Cardiac muscle cell (in vitro differentiated cells and primary cell): Measurements from ENCODE around the gene BBS10. TPM values are rescaled to one million over a fixed set of nuclear protein-coding genes. Genes with fewer than 3 reads are reported as not detected.

ENCODE experiments used
- DNase-seq, 2 donors: peaks; one replicate each; pipeline versions ENCODE4 v3.0.0 to v3.0.0-alpha.2; 2010 to 2017; ENCODE audit warnings: low read depth in 1 of 2, low spot score in 1 of 2
- H3K27ac ChIP-seq: fragments of 200-600 bp; sonication (generic); 2 replicates; pipeline ENCODE4 v1.5.1; 2016
- H3K27me3 ChIP-seq: fragments of 200-600 bp; sonication (generic); 2 replicates; pipeline ENCODE4 v1.6.0; 2016; ENCODE audit warnings: control low read depth
- H3K36me3 ChIP-seq: fragments of 200-600 bp; sonication (generic); 2 replicates; pipeline ENCODE4 v1.5.1; 2016; ENCODE audit warnings: control low read depth
- H3K4me1 ChIP-seq: fragments of 200-600 bp; sonication (generic); 2 replicates; pipeline ENCODE4 v1.8.1; 2017; ENCODE audit warnings: low read depth, mild to moderate bottlenecking, mixed run types
- H3K4me3 ChIP-seq: fragments of 200-600 bp; sonication (generic); 2 replicates; pipeline ENCODE4 v1.5.1; 2016; ENCODE audit warnings: mild to moderate bottlenecking
- H3K9me3 ChIP-seq: fragments of 200-600 bp; sonication (generic); 2 replicates; pipeline ENCODE4 v1.5.1; 2017; ENCODE audit warnings: low read depth, mild to moderate bottlenecking, control low read depth
- polyA plus RNA-seq: library from polyadenylated mRNA; unstranded; fragments of >200 nt; fragmentation: Nextera tagmentation; extraction: Ambion mirVana; gene quantifications from 2 replicates; pipeline ENCODE4 v1.2.1, GENCODE V29; 2016
- total RNA-seq: library from RNA; depleted of rRNA; stranded (reverse); fragments of >200 nt; gene quantifications from 2 replicates; pipeline ENCODE4 v1.2.3, GENCODE V29; 2016
- TF ChIP-seq, protein P1 (sequence below): IDR thresholded peaks from 2 replicates; pipeline ENCODE4 v1.5.1; 2012; ENCODE audit warnings: low read depth, mild to moderate bottlenecking, low read length

Gene BBS10
- total and polyA plus RNA-seq, 2 experiments from 2014 or later = 12.8 to 13.7 TPM

DNA sequence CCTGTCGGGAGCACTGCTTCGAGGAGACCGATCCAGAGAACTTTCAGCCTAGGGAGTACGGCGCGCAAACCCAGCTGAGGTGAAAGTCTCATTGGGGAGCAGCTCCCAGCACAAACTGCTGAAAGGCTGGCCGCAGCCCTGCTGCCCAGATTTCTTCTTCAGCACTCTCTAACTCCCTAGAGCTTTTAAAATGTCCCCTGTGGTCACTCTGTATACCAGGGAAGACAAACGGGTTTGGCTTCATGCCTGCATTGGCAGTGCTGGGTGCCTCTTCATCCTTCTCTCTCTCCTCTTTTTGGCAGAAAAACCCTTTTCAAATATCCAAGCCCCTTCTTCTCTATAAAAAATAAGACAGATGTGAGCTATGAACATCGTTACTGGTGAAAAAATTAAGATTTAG is 34.9 kb downstream of the BBS10 start:
- DNase-seq = no peak
- H3K27me3 ChIP-seq = no peaks in the 10 kb centered on the region
- no peaks in the 10 kb centered on the region for H3K9me3 ChIP-seq
- no peaks in the 10 kb centered on the region for H3K36me3 ChIP-seq
- H3K4me3 ChIP-seq = no peak overlapping the region
- TF ChIP-seq, protein P1, sequence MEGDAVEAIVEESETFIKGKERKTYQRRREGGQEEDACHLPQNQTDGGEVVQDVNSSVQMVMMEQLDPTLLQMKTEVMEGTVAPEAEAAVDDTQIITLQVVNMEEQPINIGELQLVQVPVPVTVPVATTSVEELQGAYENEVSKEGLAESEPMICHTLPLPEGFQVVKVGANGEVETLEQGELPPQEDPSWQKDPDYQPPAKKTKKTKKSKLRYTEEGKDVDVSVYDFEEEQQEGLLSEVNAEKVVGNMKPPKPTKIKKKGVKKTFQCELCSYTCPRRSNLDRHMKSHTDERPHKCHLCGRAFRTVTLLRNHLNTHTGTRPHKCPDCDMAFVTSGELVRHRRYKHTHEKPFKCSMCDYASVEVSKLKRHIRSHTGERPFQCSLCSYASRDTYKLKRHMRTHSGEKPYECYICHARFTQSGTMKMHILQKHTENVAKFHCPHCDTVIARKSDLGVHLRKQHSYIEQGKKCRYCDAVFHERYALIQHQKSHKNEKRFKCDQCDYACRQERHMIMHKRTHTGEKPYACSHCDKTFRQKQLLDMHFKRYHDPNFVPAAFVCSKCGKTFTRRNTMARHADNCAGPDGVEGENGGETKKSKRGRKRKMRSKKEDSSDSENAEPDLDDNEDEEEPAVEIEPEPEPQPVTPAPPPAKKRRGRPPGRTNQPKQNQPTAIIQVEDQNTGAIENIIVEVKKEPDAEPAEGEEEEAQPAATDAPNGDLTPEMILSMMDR = no peak
- H3K4me1 ChIP-seq = no peaks in the 10 kb centered on the region
- H3K27ac ChIP-seq = no peak overlapping the region

DNA sequence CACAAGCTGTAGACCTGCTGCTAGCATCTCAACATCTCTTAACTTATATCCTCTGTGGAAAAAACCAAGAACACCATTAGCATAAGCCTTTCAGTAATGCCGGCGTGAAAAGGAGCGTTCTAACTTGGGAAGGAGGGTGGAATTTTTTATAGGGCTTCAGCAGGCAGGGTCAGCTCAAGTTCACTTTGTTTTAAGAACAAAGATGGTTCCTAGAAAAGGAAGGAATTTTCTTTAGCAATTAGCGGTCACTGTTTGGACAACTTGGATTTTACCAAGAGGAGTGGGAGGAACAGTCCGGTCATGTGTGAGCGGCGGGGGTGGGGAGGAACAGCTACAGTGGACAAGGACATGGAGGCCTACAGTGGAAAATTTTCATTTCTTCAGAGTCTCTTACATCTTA is 35.9 kb downstream of the BBS10 start:
- Histone ChIP-seq H3K4me3 (no peak overlapping the region), H3K9me3 (no peaks in the 10 kb centered on the region), H3K27me3 (no peaks in the 10 kb centered on the region), H3K4me1 (no peaks in the 10 kb centered on the region), H3K36me3 (no peaks in the 10 kb centered on the region), H3K27ac (no peak overlapping the region)
- DNase-seq = peak in 1 of 2 donors; percentile 37
- TF ChIP-seq, protein P1 = no peak

DNA sequence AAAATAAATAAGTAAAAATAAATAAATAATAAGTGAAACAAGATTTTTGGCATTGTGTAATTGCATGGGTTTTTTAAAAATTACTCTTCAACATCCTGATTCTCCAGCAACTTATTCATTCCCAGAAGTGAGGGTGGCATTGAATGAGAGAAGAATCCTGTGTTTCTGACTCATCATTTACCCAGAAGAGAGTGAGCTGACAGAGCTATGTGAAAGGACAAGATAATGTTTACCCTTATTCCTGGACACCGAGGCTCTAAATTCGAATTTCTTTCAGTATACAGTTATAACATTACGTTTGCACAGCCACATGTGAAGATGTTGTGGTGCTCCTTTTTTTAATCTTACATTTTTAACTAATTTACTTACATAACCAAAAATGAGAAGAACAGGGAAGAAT is 36.4 kb downstream of the BBS10 start:
- Histone ChIP-seq H3K27me3 (no peaks in the 10 kb centered on the region), H3K27ac (no peak overlapping the region), H3K36me3 (no peaks in the 10 kb centered on the region), H3K4me1 (no peaks in the 10 kb centered on the region), H3K4me3 (no peak overlapping the region), H3K9me3 (no peaks in the 10 kb centered on the region)
- TF ChIP-seq, protein P1 = no peak
- DNase-seq = peak in 1 of 2 donors; percentile 39

DNA sequence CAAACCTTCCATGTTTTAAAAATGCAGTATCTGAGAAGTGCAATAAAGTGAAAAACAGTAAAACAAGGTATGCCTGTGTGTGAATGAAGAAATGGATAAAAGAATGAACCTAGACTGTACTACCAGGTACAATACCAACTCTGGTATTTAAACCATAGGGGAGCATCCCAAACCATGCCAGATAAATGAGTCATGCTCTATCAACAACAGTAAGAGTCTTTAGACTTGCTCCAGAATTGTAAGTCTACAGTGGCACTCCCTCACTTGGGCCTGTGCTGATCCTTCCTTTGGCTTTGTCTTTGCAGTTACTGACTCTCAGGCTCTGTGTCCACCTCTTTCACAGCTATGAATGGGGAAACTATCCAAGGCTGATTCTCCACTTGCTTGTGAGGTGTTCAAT is 38.1 kb downstream of the BBS10 start:
- Histone ChIP-seq H3K36me3 (no peaks in the 10 kb centered on the region), H3K27me3 (no peaks in the 10 kb centered on the region), H3K4me3 (no peak overlapping the region), H3K9me3 (no peaks in the 10 kb centered on the region), H3K27ac (no peak overlapping the region), H3K4me1 (no peaks in the 10 kb centered on the region)
- TF ChIP-seq, protein P1 = no peak
- DNase-seq = peak in 1 of 2 donors; percentile 27

DNA sequence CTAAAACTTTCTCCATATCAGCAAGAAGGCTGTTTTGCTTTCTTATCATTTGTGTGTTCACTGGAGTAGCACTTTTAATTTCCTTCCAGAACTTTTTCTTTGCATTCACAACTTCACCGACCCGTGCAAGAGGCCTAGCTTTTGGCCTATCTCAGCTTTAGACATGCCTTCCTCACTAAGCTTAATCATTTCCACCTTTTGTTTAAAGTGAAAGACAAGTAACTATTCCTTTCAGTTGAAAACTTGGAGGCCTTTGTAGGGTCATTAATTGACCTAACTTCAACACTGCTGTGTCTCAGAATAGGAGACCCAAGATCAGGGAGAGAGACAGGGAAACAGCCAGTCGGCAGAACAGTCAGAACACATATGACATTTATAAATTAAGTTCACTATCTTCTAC is 39.3 kb downstream of the BBS10 start:
- no peak overlapping the region for H3K27ac ChIP-seq
- H3K9me3 ChIP-seq = no peaks in the 10 kb centered on the region
- no peak overlapping the region for H3K4me3 ChIP-seq
- H3K36me3 ChIP-seq = no peaks in the 10 kb centered on the region
- DNase-seq = no peak
- no peaks in the 10 kb centered on the region for H3K27me3 ChIP-seq
- TF ChIP-seq, protein P1 = no peak
- H3K4me1 ChIP-seq = no peaks in the 10 kb centered on the region

DNA sequence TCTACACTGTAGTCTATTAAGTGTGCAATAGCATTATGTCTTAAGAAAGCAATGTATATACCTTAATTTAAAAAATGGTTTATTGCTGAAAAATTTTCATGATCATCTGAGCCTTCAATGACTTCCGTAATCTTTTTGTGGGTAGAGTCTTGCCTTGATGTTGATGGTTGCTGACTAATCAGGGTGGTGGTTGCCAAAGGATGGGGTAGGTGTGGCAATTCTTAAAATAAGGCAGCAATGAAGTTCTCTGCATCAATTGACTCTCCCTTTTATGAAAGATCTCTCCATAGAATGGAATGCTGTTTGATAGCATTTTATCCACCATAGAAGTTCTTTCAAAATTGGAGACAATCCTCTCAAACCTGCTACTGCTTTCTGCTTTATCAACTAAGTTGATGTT is 41.1 kb downstream of the BBS10 start:
- no peak overlapping the region for H3K4me3 ChIP-seq

More for the DNA sequence above, 41.1 kb downstream of the BBS10 start:
- TF ChIP-seq, protein P1 = no peak
- Histone ChIP-seq H3K36me3 (no peaks in the 10 kb centered on the region), H3K4me1 (no peaks in the 10 kb centered on the region), H3K9me3 (no peaks in the 10 kb centered on the region), H3K27ac (no peak overlapping the region), H3K27me3 (no peaks in the 10 kb centered on the region)
- DNase-seq = no peak
